IPS-20b (cell line): Measurements from ENCODE around the gene TSPEAR.

Experiments
- H3K27ac ChIP-seq: one replicate; pipeline ENCODE4 v1.5.1; 2013; ENCODE audit warnings: low read length
- H3K27me3 ChIP-seq: 2 replicates; pipeline ENCODE4 v1.6.1; 2013; ENCODE audit warnings: mild to moderate bottlenecking, low read length, inconsistent platforms; ENCODE audit not compliant: insufficient read depth
- H3K36me3 ChIP-seq: 2 replicates; pipeline ENCODE4 v1.6.1; 2013; ENCODE audit warnings: low read depth, mild to moderate bottlenecking, inconsistent platforms, low read length, moderate library complexity; ENCODE audit not compliant: insufficient read depth
- H3K4me1 ChIP-seq: 2 replicates; pipeline ENCODE4 v1.6.1; 2013; ENCODE audit warnings: mild to moderate bottlenecking, control low read depth, inconsistent platforms, low read length, moderate library complexity; ENCODE audit not compliant: insufficient read depth
- H3K4me3 ChIP-seq: 2 replicates; pipeline ENCODE4 v1.5.1; 2013; ENCODE audit warnings: mild to moderate bottlenecking, low read length, inconsistent platforms
- H3K9ac ChIP-seq: 2 replicates; pipeline ENCODE4 v1.6.1; 2013; ENCODE audit warnings: low read depth, mild to moderate bottlenecking, inconsistent platforms, low read length, moderate library complexity
- H3K9me3 ChIP-seq: 2 replicates; pipeline ENCODE4 v1.6.1; 2013; ENCODE audit warnings: mild to moderate bottlenecking, low read depth, low read length, inconsistent platforms; ENCODE audit not compliant: insufficient read depth

The TSPEAR gene

GRCh38 chr21:44520326-44521300 lies 190.8 kb downstream of the TSPEAR start:
- no peaks in the 10 kb centered on the region for H3K4me1 ChIP-seq
- no peak overlapping the region for H3K4me3 ChIP-seq
- peaks cover 6% of the 10 kb centered on the region; the same call in 1 of the 2 replicates for H3K9me3 ChIP-seq
- no peak overlapping the region for H3K27ac ChIP-seq
- H3K9ac ChIP-seq: no peak overlapping the region
- H3K36me3 ChIP-seq: no peaks in the 10 kb centered on the region
- no peaks in the 10 kb centered on the region for H3K27me3 ChIP-seq

GRCh38 chr21:44519346-44520325 lies 191.7 kb downstream of the TSPEAR start:
- Histone ChIP-seq H3K27ac (no peak overlapping the region), H3K4me3 (no peak overlapping the region), H3K27me3 (no peaks in the 10 kb centered on the region), H3K4me1 (no peaks in the 10 kb centered on the region), H3K36me3 (no peaks in the 10 kb centered on the region), H3K9me3 (peaks cover 6% of the 10 kb centered on the region; the same call in 1 of the 2 replicates), H3K9ac (no peak overlapping the region)

GRCh38 chr21:44518686-44519085 lies 192.7 kb downstream of the TSPEAR start:
- H3K9ac ChIP-seq: no peak overlapping the region

GRCh38 chr21:44517175-44517899 lies 194.0 kb downstream of the TSPEAR start:
- no peak overlapping the region for H3K27ac ChIP-seq
- no peak overlapping the region for H3K9ac ChIP-seq
- no peak overlapping the region for H3K4me3 ChIP-seq

More at GRCh38 chr21:44518686-44519085, 192.7 kb downstream of the TSPEAR start:
- Histone ChIP-seq H3K27ac (no peak overlapping the region), H3K4me1 (no peaks in the 10 kb centered on the region), H3K36me3 (no peaks in the 10 kb centered on the region), H3K9me3 (peaks cover 3% of the 10 kb centered on the region; the same call in 1 of the 2 replicates), H3K27me3 (no peaks in the 10 kb centered on the region), H3K4me3 (no peak overlapping the region)

GRCh38 chr21:44516828-44517174 lies 194.6 kb downstream of the TSPEAR start:
- Histone ChIP-seq H3K27ac (no peak overlapping the region), H3K4me1 (no peaks in the 10 kb centered on the region), H3K27me3 (no peaks in the 10 kb centered on the region), H3K9me3 (no peaks in the 10 kb centered on the region), H3K9ac (no peak overlapping the region), H3K4me3 (no peak overlapping the region), H3K36me3 (no peaks in the 10 kb centered on the region)

More at GRCh38 chr21:44517175-44517899, 194.0 kb downstream of the TSPEAR start:
- no peaks in the 10 kb centered on the region for H3K4me1 ChIP-seq
- no peaks in the 10 kb centered on the region for H3K27me3 ChIP-seq
- no peaks in the 10 kb centered on the region for H3K9me3 ChIP-seq
- no peaks in the 10 kb centered on the region for H3K36me3 ChIP-seq

- H3K27ac ChIP-seq: no peak overlapping the region
- no peaks in the 10 kb centered on the region for H3K27me3 ChIP-seq
- H3K36me3 ChIP-seq: no peaks in the 10 kb centered on the region
- H3K9ac ChIP-seq: no peak overlapping the region; the same call in 1 of the 2 replicates
- H3K4me3 ChIP-seq: no peak overlapping the region
- H3K4me1 ChIP-seq: no peaks in the 10 kb centered on the region
- H3K9me3 ChIP-seq: no peaks in the 10 kb centered on the region
Observed at GRCh38 chr21:44516342-44516741, 195.0 kb downstream of the TSPEAR start.

GRCh38 chr21:44515359-44516165 lies 195.8 kb downstream of the TSPEAR start:
- Histone ChIP-seq H3K4me1 (no peaks in the 10 kb centered on the region), H3K27me3 (no peaks in the 10 kb centered on the region), H3K27ac (no peak overlapping the region)

GRCh38 chr21:44514746-44515358 lies 196.5 kb downstream of the TSPEAR start:
- no peaks in the 10 kb centered on the region for H3K9me3 ChIP-seq
- no peaks in the 10 kb centered on the region for H3K4me1 ChIP-seq
- H3K36me3 ChIP-seq: no peaks in the 10 kb centered on the region

More at GRCh38 chr21:44515359-44516165, 195.8 kb downstream of the TSPEAR start:
- H3K36me3 ChIP-seq: no peaks in the 10 kb centered on the region
- no peak overlapping the region for H3K9ac ChIP-seq
- H3K9me3 ChIP-seq: no peaks in the 10 kb centered on the region
- no peak overlapping the region for H3K4me3 ChIP-seq

GRCh38 chr21:44514218-44514520 lies 197.2 kb downstream of the TSPEAR start:
- H3K4me1 ChIP-seq: no peaks in the 10 kb centered on the region
- no peak overlapping the region for H3K4me3 ChIP-seq
- no peaks in the 10 kb centered on the region for H3K9me3 ChIP-seq
- H3K27ac ChIP-seq: no peak overlapping the region
- H3K9ac ChIP-seq: no peak overlapping the region
- H3K36me3 ChIP-seq: no peaks in the 10 kb centered on the region
- H3K27me3 ChIP-seq: no peaks in the 10 kb centered on the region

More at GRCh38 chr21:44514746-44515358, 196.5 kb downstream of the TSPEAR start:
- Histone ChIP-seq H3K27ac (no peak overlapping the region), H3K9ac (no peak overlapping the region), H3K4me3 (no peak overlapping the region), H3K27me3 (no peaks in the 10 kb centered on the region)

- H3K36me3 ChIP-seq: no peaks in the 10 kb centered on the region
- H3K27ac ChIP-seq: no peak overlapping the region
- H3K4me1 ChIP-seq: no peaks in the 10 kb centered on the region
- no peaks in the 10 kb centered on the region for H3K9me3 ChIP-seq
- H3K9ac ChIP-seq: no peak overlapping the region
- no peak overlapping the region for H3K4me3 ChIP-seq
- no peaks in the 10 kb centered on the region for H3K27me3 ChIP-seq
Observed at GRCh38 chr21:44513389-44514217, 197.8 kb downstream of the TSPEAR start.
